Fibroblast of skin of right quadriceps (primary cell): ENCODE results near the gene ICE1.
"Not testable (repeated sequence)": the region's sequence is repeated elsewhere in the genome, so short reads cannot be mapped to it uniquely, and the experiment has no call there.

Source experiments
- DNase-seq: peaks from one replicate; pipeline ENCODE4 v3.0.0-alpha.2; 2013

Gene ICE1

DNA sequence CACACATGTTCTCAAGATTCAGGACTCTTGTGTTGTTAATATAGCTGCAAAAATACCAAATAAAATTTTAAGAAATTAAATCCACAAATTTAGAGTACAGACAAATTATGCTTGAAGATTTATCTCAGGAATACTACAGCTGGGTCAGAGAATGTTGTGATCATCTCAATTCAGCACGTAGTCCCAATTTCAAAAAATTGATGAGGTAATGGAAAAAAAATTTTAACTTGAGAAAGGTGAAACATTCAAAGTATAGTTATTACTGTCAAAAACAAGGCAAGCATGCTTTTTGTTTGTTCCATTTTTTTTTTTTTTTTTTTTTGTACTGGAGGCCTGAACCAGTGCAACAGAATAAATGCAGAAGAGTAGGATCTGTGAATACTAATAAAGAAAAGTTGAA lies 29.4 kb downstream of the ICE1 start:
- DNase-seq = no peak

- DNase-seq = no peak
Measured at GRCh38 chr5:5453131-5453530, 30.7 kb downstream of the ICE1 start.

DNA sequence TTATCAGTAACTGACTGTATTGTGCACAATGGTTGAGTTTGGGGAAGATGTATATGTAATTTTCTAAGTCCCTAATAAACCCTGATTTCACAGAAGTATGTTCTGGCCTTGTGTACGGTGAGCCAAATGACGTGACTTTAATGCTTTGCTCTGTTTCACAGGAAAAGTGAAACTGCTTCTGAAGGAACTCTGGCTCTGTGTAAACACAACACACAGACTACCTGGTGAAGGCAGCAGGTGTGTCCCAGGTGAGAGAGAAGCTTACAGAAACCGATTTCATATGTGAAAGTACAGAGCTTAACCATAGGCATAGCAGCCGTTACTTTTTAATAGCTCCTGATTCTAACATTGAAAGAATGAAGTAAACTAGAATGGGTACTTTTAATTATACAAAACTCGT lies 31.9 kb downstream of the ICE1 start:
- DNase-seq = no peak

DNA sequence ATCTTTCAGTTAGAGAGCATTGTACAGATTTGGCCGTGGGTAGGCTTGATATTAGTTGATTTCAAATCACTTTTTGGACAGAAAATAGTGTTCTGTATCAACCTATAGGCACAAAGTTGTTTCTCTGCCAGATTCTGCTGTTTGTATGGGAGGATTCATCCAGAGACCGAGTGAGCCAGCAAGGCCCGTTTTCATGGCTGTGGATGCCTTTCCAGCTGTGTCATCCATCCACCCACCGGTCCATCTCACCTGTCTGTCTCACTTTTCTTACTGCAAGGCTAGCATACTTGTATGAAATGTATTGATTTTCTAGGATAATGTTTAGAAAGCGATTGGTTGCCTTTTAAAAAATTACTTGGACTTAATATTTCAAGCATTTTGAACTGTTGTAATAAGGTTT lies 34.4 kb downstream of the ICE1 start:
- DNase-seq = no peak

GRCh38 chr5:5460311-5460710 lies 37.8 kb downstream of the ICE1 start:
- no peak for DNase-seq

- no peak for DNase-seq
Measured at GRCh38 chr5:5461012-5461411, 38.5 kb downstream of the ICE1 start.

- no peak for DNase-seq
Measured at GRCh38 chr5:5464036-5464715, 41.7 kb downstream of the ICE1 start.

DNA sequence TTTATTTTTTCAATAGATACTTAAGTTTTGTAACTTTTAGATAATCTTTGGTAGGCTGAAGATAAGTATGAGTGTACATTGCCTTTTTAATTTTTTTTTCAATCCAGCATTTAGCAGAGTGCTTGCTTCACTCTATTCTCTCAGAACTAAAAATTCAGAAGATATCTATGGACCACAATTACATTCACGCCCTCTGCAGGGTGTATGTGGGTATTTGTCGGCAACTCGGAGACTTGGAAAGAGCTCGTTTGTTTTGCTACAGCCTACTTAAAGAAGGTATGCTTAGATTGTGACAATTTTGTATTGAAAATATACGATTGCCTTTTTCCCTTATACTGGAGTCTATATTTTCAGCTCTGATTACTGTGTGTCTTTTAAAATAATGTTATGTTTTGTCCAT lies 43.8 kb downstream of the ICE1 start:
- no peak for DNase-seq

- DNase-seq = peak; percentile 15
Measured at GRCh38 chr5:5467737-5468136, 45.3 kb downstream of the ICE1 start.

- DNase-seq = no peak
Measured at GRCh38 chr5:5470933-5471332, 48.5 kb downstream of the ICE1 start.

GRCh38 chr5:5473226-5473625 lies 50.7 kb downstream of the ICE1 start:
- DNase-seq = no peak

DNA sequence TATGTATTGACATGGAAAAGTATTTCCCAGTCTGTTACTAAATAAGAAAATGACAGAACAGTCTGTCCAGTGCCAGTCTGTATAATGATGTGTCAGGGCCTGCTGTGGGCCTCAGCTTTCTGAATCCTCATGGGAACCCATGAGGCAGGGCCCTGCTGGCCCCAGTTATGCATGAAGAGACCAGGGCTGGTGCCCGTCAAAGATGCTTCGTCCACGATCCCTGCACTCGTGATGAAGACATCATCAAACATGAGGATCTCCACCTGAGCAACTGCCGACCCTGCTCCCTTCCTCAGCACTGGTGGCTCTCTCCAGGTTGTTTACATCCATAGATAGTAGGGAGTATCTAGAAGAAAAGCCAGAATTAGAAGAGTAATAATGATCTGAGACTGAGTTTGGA lies 52.5 kb downstream of the ICE1 start:
- no peak for DNase-seq

DNA sequence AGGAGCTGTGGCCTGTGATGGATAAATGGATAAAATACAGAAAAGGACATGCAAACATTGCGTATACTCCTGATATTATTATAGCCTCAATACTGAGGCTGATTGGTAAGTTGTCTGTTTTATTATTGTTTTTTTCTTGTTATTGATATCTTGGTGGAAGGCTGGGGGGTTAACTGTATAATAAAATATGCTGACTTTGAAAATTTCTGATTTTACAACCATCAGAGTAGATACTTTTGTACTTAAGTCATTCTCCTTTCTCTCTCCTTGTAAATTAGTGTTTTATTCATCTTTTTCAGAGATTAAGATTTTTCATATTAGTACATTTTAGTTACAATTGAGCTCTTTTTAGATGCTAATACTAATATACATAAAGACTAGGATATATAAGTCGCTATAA lies 53.5 kb downstream of the ICE1 start:
- no peak for DNase-seq

GRCh38 chr5:5479578-5479977 lies 57.1 kb downstream of the ICE1 start:
- not testable (repeated sequence) for DNase-seq

- no peak for DNase-seq
Measured at GRCh38 chr5:5480481-5481111, 58.1 kb downstream of the ICE1 start.

DNA sequence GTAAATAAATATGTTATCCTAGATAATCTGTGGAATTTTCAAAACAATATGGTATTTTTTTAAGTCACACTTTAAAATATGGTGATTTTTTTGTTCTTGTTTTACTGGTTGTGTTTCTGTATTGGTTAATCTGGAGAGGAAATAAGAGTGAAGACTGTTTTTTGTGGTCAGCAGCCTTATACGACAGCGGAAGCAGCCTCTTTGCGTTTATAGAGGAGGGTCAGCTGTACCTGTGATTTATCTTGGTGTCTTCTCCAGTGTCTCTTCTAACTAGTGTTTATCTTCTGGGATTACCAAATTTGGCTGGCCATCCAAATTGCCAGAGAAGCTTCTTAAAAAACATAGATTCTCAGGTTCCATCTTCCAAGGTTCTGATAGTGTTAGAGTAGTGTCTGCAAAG lies 58.7 kb downstream of the ICE1 start:
- no peak for DNase-seq

DNA sequence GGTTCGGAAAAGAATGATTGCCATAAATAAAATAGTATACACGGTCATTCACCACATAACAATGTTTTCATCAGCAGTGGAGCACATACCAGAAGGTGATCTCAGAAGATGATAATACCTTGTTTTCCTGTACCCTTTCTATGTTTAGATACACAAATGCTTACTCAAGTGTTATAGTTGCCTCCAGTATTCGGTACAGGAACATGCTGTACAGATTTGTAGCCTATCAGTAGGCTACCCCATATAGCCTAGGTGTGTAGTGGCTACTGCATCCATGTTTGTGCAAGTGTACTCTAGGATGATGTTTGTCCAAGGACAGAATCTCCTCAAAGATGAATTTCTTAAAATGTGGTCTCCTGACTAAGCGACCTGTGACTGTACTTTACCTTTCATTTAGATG lies 59.2 kb downstream of the ICE1 start:
- no peak for DNase-seq

GRCh38 chr5:5483350-5483749 lies 60.9 kb downstream of the ICE1 start:
- no peak for DNase-seq

DNA sequence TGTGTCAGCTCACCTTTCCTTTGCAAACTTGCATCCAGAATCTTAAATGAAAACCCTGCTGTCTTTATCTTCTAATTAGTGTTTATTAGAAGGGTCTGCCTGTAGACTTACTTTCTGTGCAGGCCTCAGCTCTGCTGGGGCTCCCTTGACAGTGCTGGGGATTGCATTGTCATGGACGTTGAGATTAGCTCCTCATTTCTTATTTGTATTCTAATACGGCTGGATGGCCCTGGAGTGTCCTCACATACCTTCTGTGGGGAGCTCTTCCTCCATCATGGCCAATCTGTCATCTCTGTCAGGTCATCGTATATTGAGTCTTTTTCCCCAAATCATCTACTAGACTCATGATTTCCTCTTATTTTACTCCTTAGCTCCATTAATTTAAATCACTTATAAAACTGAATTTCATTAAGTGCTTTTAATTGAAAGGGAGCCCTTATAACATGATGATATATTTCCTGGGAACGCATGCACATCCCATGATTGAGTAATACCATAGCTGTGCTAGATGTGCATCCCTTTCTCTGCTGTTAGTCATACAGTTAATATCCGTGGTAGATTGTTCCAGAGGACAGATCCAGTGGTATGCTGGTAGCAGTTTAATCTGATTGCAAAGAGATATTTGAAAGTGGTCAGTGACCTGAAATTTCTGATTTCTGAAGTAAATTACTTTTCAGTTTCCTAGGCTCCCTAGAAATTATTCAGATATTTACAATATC lies 61.6 kb downstream of the ICE1 start:
- DNase-seq = peak; percentile 28

DNA sequence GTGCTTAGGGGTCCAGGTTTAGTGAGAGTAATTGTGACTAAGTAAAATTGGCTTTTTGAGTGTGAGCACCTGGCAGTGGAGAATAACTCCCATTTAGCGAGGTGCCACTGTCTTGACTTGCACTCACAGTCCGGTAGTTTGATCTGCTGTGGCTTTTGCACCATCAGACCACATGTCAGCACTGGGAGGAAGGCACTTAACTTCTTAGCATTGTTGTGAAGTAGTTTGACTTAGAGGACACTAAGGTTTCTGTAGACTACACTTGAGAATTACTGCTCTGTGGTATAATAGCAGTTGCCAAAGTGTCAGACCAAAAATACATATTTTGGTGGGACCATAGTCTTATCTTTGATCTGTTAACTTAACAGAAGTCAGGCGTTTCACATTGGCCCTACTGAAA lies 63.6 kb downstream of the ICE1 start:
- no peak for DNase-seq

DNA sequence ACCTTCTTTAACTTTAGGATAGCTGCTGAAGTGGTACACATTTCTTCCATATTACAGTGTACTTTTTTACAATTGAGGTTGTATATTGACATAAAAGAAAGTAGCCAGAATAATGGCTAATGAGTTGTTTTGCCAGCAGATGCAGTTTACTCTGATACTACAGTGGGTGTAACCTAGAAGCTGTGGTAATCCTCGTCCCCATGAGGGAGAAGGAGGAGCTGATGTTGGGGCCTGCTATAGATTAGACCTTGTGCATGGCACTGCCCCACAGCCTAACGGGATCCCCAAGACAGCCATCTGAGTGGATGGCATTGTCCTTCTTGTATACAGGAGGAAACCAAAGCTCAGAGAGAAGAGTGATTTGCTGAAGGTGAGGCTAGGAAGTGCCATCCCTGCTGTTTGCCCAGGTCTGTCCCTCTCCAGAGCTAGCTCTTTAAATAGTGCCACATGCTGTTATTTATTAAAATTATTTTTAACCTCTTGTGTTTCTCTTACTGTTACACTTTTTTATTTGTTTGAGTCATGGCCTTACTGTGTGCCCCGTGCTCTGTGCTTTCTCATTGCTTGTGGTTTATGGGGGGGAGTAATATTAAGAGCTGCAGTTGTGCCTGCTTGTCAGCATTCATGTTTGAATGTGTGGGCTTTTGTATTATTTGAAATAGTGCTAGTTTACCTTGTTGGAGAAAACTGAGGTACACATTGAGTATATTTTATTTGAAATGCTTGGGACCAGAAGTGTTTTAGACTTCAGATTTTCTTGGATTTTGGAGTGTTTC lies 65.3 kb downstream of the ICE1 start:
- DNase-seq = no peak

DNA sequence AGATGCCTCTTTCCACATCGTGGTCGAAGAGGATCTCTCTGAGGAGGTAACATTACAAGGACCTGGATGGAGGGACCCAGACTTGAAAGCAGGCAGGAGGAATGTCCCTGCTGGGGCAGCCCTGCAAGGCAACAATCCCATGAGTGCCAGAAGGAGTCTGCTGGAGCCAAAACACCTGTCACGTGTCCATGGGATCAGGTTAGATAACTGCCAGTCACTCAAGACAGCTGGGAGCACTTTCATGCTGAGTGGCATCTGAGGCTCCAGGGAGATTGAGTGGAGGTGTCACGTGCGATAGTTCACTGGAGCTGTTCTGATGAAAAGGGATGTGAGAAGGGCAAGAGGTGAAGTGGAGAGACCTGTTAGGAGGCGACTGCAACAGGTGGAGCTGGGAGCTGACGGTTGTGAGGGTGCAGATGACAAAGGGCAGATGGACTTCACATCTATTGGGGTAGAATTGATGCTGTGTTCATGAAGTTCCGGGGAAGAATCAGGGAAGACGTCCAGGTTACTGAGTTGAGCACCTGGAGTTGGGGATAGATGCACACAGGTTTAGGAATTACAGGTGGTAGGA lies 68.4 kb downstream of the ICE1 start:
- DNase-seq = no peak
